ENCODE measurements around the gene FGFR4.

DNA sequence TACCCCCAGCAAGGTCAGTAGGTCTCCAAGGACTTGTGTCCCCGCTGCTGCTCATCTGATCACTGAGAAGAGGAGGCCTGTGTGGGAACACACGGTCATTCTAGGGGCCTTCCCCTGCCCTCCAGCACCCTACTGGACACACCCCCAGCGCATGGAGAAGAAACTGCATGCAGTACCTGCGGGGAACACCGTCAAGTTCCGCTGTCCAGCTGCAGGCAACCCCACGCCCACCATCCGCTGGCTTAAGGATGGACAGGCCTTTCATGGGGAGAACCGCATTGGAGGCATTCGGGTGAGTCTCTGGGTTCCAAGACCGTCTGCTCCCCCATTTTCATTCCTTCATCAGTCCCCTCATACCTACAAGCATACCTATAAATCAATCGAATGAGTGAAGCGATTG lies 4.1 kb downstream of the FGFR4 start:
- TF ChIP-seq CTCF (IDR thresholded peaks at IDR 0.05): no peak
- no peak for TF ChIP-seq EP300 (IDR thresholded peaks at IDR 0.05; ENCODE audit: low read depth)
- TF ChIP-seq POLR2AphosphoS5 (IDR thresholded peaks at IDR 0.05): no peak

Data from transverse colon (tissue), 4 donors.